ENCODE results near the gene DNAJB12. TPM values are rescaled to one million over a fixed set of nuclear protein-coding genes. Genes with fewer than 3 reads are reported as not detected.

The DNAJB12 gene
- total RNA-seq, 1 donor from 2014 or later = 21.6 TPM

GRCh38 chr10:72322280-72323058 lies 32.2 kb downstream of the DNAJB12 start:
- DNase-seq (ENCODE audit: low read depth) = peak; percentile 93
- Histone ChIP-seq H3K36me3 (ENCODE audit: control insufficient read depth, insufficient read depth, low read length) (no peaks in the 10 kb centered on the region), H3K4me3 (ENCODE audit: low read depth, low read length) (no peak overlapping the region), H3K27me3 (ENCODE audit: control insufficient read depth, insufficient read depth, low read length) (no peaks in the 10 kb centered on the region)
- TF ChIP-seq CTCF (IDR thresholded peaks at IDR 0.05; ENCODE audit: insufficient read depth, low read length, severe bottlenecking) = no peak
- FAIRE-seq = no peak

- no peak for TF ChIP-seq CTCF (IDR thresholded peaks at IDR 0.05; ENCODE audit: insufficient read depth, low read length, severe bottlenecking)
- Histone ChIP-seq H3K36me3 (ENCODE audit: control insufficient read depth, insufficient read depth, low read length) (no peaks in the 10 kb centered on the region), H3K27me3 (ENCODE audit: control insufficient read depth, insufficient read depth, low read length) (no peaks in the 10 kb centered on the region), H3K4me3 (ENCODE audit: low read depth, low read length) (no peak overlapping the region)
- no peak for FAIRE-seq
- DNase-seq (ENCODE audit: low read depth) = no peak
These were observed 32.8 kb downstream of the DNAJB12 start for GRCh38 chr10:72322030-72322279.

- Histone ChIP-seq H3K4me3 (ENCODE audit: low read depth, low read length) (peak overlapping the region; percentile 7), H3K27me3 (ENCODE audit: control insufficient read depth, insufficient read depth, low read length) (no peaks in the 10 kb centered on the region), H3K36me3 (ENCODE audit: control insufficient read depth, insufficient read depth, low read length) (no peaks in the 10 kb centered on the region)
- DNase-seq (ENCODE audit: low read depth) (no peak), FAIRE-seq (no peak)
- no peak for TF ChIP-seq CTCF (IDR thresholded peaks at IDR 0.05; ENCODE audit: insufficient read depth, low read length, severe bottlenecking)
These were observed 33.3 kb downstream of the DNAJB12 start for GRCh38 chr10:72321248-72322029.

- FAIRE-seq = no peak
- no peaks in the 10 kb centered on the region for H3K27me3 ChIP-seq (ENCODE audit: control insufficient read depth, insufficient read depth, low read length)
- peak overlapping the region; percentile 7 for H3K4me3 ChIP-seq (ENCODE audit: low read depth, low read length)
- TF ChIP-seq CTCF (IDR thresholded peaks at IDR 0.05; ENCODE audit: insufficient read depth, low read length, severe bottlenecking) = no peak
- DNase-seq (ENCODE audit: low read depth) = peak; percentile 97
- H3K36me3 ChIP-seq (ENCODE audit: control insufficient read depth, insufficient read depth, low read length) = no peaks in the 10 kb centered on the region
These were observed 34.0 kb downstream of the DNAJB12 start for GRCh38 chr10:72320676-72321247.

- FAIRE-seq (no peak), DNase-seq (ENCODE audit: low read depth) (peak; percentile 94)
- no peaks in the 10 kb centered on the region for H3K36me3 ChIP-seq (ENCODE audit: control insufficient read depth, insufficient read depth, low read length)
- no peak for TF ChIP-seq CTCF (IDR thresholded peaks at IDR 0.05; ENCODE audit: insufficient read depth, low read length, severe bottlenecking)
- H3K27me3 ChIP-seq (ENCODE audit: control insufficient read depth, insufficient read depth, low read length) = no peaks in the 10 kb centered on the region
- peak overlapping the region; percentile 21 for H3K4me3 ChIP-seq (ENCODE audit: low read depth, low read length)
These were observed 35.1 kb downstream of the DNAJB12 start for GRCh38 chr10:72319416-72320254.
